T-helper 1 cell treated with Interleukin-12 subunit alpha and Interleukin-12 subunit beta and Interleukin-4 antibody, amounts not matched to agents 30 μg/mL and 1 μg/mL, for 36 hours (primary cell): Measurements from ENCODE around the gene SMAD2.

Experiments used
- H3K27ac Mint-ChIP-seq: one replicate; pipeline ENCODE4 v1.8.0; 2021; ENCODE audit warnings: mild to moderate bottlenecking, mixed read lengths
- H3K27me3 Mint-ChIP-seq: one replicate; pipeline ENCODE4 v1.8.0; 2021; ENCODE audit warnings: low read depth, mixed read lengths
- H3K36me3 Mint-ChIP-seq: one replicate; pipeline ENCODE4 v1.8.0; 2021; ENCODE audit warnings: low read depth, mixed read lengths
- H3K4me1 Mint-ChIP-seq: one replicate; pipeline ENCODE4 v1.8.0; 2021; ENCODE audit warnings: low read depth, mixed read lengths
- H3K4me3 Mint-ChIP-seq: one replicate; pipeline ENCODE4 v1.8.0; 2021; ENCODE audit warnings: mild to moderate bottlenecking, moderate library complexity, mixed read lengths
- H3K9me3 Mint-ChIP-seq: one replicate; pipeline ENCODE4 v1.8.0; 2021; ENCODE audit warnings: mixed read lengths

The SMAD2 gene

GRCh38 chr18:47794725-47795433 is 135.6 kb downstream of the SMAD2 start:
- Mint-ChIP-seq H3K4me1 (no peaks in the 10 kb centered on the region), H3K36me3 (no peaks in the 10 kb centered on the region), H3K4me3 (no peak overlapping the region), H3K27ac (no peak overlapping the region), H3K27me3 (peaks cover 6% of the 10 kb centered on the region), H3K9me3 (no peaks in the 10 kb centered on the region)

GRCh38 chr18:47793609-47794008 is 136.8 kb downstream of the SMAD2 start:
- Mint-ChIP-seq H3K27ac (no peak overlapping the region), H3K4me1 (no peaks in the 10 kb centered on the region), H3K9me3 (no peaks in the 10 kb centered on the region), H3K36me3 (no peaks in the 10 kb centered on the region), H3K4me3 (no peak overlapping the region), H3K27me3 (peaks cover 6% of the 10 kb centered on the region)

GRCh38 chr18:47791461-47791985 is 138.9 kb downstream of the SMAD2 start:
- Mint-ChIP-seq H3K27ac (no peak overlapping the region), H3K4me3 (no peak overlapping the region), H3K36me3 (no peaks in the 10 kb centered on the region)

GRCh38 chr18:47790036-47790435 is 140.4 kb downstream of the SMAD2 start:
- Mint-ChIP-seq H3K27me3 (peaks cover 6% of the 10 kb centered on the region), H3K4me3 (no peak overlapping the region), H3K27ac (no peak overlapping the region), H3K9me3 (peaks cover 3% of the 10 kb centered on the region), H3K36me3 (no peaks in the 10 kb centered on the region), H3K4me1 (no peaks in the 10 kb centered on the region)

More at GRCh38 chr18:47791461-47791985, 138.9 kb downstream of the SMAD2 start:
- H3K27me3 Mint-ChIP-seq = peaks cover 6% of the 10 kb centered on the region
- H3K9me3 Mint-ChIP-seq = no peaks in the 10 kb centered on the region
- H3K4me1 Mint-ChIP-seq = no peaks in the 10 kb centered on the region

- Mint-ChIP-seq H3K27ac (no peak overlapping the region), H3K27me3 (peaks cover 2% of the 10 kb centered on the region), H3K36me3 (peaks cover 3% of the 10 kb centered on the region), H3K4me1 (no peaks in the 10 kb centered on the region), H3K9me3 (peaks cover 14% of the 10 kb centered on the region), H3K4me3 (no peak overlapping the region)
Observed at GRCh38 chr18:47788621-47789020, 141.8 kb downstream of the SMAD2 start.

- H3K4me3 Mint-ChIP-seq = no peak overlapping the region
- H3K27ac Mint-ChIP-seq = no peak overlapping the region
- no peaks in the 10 kb centered on the region for H3K27me3 Mint-ChIP-seq
- peaks cover 14% of the 10 kb centered on the region for H3K9me3 Mint-ChIP-seq
- no peaks in the 10 kb centered on the region for H3K4me1 Mint-ChIP-seq
- peaks cover 3% of the 10 kb centered on the region for H3K36me3 Mint-ChIP-seq
Observed at GRCh38 chr18:47781561-47781960, 148.9 kb downstream of the SMAD2 start.

- H3K27me3 Mint-ChIP-seq = peaks cover 3% of the 10 kb centered on the region
- H3K4me3 Mint-ChIP-seq = no peak overlapping the region
- H3K9me3 Mint-ChIP-seq = peaks cover 12% of the 10 kb centered on the region
- H3K4me1 Mint-ChIP-seq = no peaks in the 10 kb centered on the region
- peaks cover 3% of the 10 kb centered on the region for H3K36me3 Mint-ChIP-seq
- H3K27ac Mint-ChIP-seq = no peak overlapping the region
Observed at GRCh38 chr18:47780011-47780725, 150.3 kb downstream of the SMAD2 start.

- Mint-ChIP-seq H3K27me3 (peaks cover 3% of the 10 kb centered on the region), H3K9me3 (peaks cover 7% of the 10 kb centered on the region), H3K27ac (no peak overlapping the region), H3K36me3 (peaks cover 3% of the 10 kb centered on the region), H3K4me1 (no peaks in the 10 kb centered on the region), H3K4me3 (no peak overlapping the region)
Observed at GRCh38 chr18:47779381-47779780, 151.1 kb downstream of the SMAD2 start.

GRCh38 chr18:47777626-47778025 is 152.8 kb downstream of the SMAD2 start:
- Mint-ChIP-seq H3K4me1 (no peaks in the 10 kb centered on the region), H3K27me3 (peaks cover 3% of the 10 kb centered on the region), H3K4me3 (no peak overlapping the region), H3K9me3 (no peaks in the 10 kb centered on the region), H3K27ac (no peak overlapping the region), H3K36me3 (no peaks in the 10 kb centered on the region)

- Mint-ChIP-seq H3K4me3 (no peak overlapping the region), H3K9me3 (no peaks in the 10 kb centered on the region), H3K4me1 (no peaks in the 10 kb centered on the region), H3K27ac (no peak overlapping the region), H3K27me3 (peaks cover 3% of the 10 kb centered on the region), H3K36me3 (no peaks in the 10 kb centered on the region)
Observed at GRCh38 chr18:47775961-47776360, 154.5 kb downstream of the SMAD2 start.

GRCh38 chr18:47773931-47774330 is 156.5 kb downstream of the SMAD2 start:
- Mint-ChIP-seq H3K27ac (no peak overlapping the region), H3K9me3 (no peaks in the 10 kb centered on the region), H3K27me3 (peaks cover 8% of the 10 kb centered on the region), H3K36me3 (no peaks in the 10 kb centered on the region), H3K4me3 (no peak overlapping the region), H3K4me1 (no peaks in the 10 kb centered on the region)

- no peak overlapping the region for H3K4me3 Mint-ChIP-seq
- H3K9me3 Mint-ChIP-seq = no peaks in the 10 kb centered on the region
- H3K27me3 Mint-ChIP-seq = peaks cover 8% of the 10 kb centered on the region
- H3K36me3 Mint-ChIP-seq = no peaks in the 10 kb centered on the region
- H3K27ac Mint-ChIP-seq = no peak overlapping the region
- no peaks in the 10 kb centered on the region for H3K4me1 Mint-ChIP-seq
Observed at GRCh38 chr18:47772374-47773248, 157.8 kb downstream of the SMAD2 start.

GRCh38 chr18:47771922-47772321 is 158.5 kb downstream of the SMAD2 start:
- H3K36me3 Mint-ChIP-seq = no peaks in the 10 kb centered on the region
- H3K4me1 Mint-ChIP-seq = no peaks in the 10 kb centered on the region
- H3K27me3 Mint-ChIP-seq = peaks cover 8% of the 10 kb centered on the region
- H3K9me3 Mint-ChIP-seq = no peaks in the 10 kb centered on the region
- no peak overlapping the region for H3K27ac Mint-ChIP-seq
- H3K4me3 Mint-ChIP-seq = no peak overlapping the region

GRCh38 chr18:47767699-47768098 is 162.8 kb downstream of the SMAD2 start:
- Mint-ChIP-seq H3K36me3 (no peaks in the 10 kb centered on the region), H3K4me1 (no peaks in the 10 kb centered on the region), H3K9me3 (no peaks in the 10 kb centered on the region), H3K27ac (no peak overlapping the region), H3K27me3 (peaks cover 16% of the 10 kb centered on the region), H3K4me3 (no peak overlapping the region)
